Adrenal gland (tissue), 5 donors: ENCODE data around the gene MOB2.

Experiments used
- POLR2A ChIP-seq, 2 donors: fragments of 450-650 bp; IDR thresholded peaks; one replicate each; pipeline ENCODE4 v1.6.1; 2017; ENCODE audit warnings: antibody characterized with exemption in 2 of 2, mild to moderate bottlenecking in 2 of 2, moderate library complexity in 1 of 2
- TF ChIP-seq, protein P1 (sequence below), 6 experiments: fragments of 450-650 bp in 4 of 6; fragments of 200-600 bp in 2 of 6; sonication (generic) in 1 of 6; IDR thresholded peaks; 1 replicate in 5 of 6; 2 replicates in 1 of 6; pipeline versions ENCODE4 v1.5.1 to v1.8.0; 2016 to 2021; ENCODE audit warnings: antibody characterized with exemption in 6 of 6, mild to moderate bottlenecking in 2 of 6, moderate library complexity in 1 of 6
- donor health status: DM: no; HTN: no; CAD: no.

- TF ChIP-seq, protein P1, sequence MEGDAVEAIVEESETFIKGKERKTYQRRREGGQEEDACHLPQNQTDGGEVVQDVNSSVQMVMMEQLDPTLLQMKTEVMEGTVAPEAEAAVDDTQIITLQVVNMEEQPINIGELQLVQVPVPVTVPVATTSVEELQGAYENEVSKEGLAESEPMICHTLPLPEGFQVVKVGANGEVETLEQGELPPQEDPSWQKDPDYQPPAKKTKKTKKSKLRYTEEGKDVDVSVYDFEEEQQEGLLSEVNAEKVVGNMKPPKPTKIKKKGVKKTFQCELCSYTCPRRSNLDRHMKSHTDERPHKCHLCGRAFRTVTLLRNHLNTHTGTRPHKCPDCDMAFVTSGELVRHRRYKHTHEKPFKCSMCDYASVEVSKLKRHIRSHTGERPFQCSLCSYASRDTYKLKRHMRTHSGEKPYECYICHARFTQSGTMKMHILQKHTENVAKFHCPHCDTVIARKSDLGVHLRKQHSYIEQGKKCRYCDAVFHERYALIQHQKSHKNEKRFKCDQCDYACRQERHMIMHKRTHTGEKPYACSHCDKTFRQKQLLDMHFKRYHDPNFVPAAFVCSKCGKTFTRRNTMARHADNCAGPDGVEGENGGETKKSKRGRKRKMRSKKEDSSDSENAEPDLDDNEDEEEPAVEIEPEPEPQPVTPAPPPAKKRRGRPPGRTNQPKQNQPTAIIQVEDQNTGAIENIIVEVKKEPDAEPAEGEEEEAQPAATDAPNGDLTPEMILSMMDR (IDR thresholded peaks at IDR 0.05), result no peak
- no peak for TF ChIP-seq POLR2A (IDR thresholded peaks at IDR 0.05)
Observed at GRCh38 chr11:1497600-1497999, 11.0 kb upstream of the MOB2 start.
